NT2/D1 (cell line): ENCODE data around the gene GRB10.

Experiments used
- SUZ12 ChIP-seq: IDR thresholded peaks from 2 replicates; pipeline ENCODE4 v1.6.1; 2011; ENCODE audit not compliant: insufficient read length, insufficient read depth; ENCODE audit errors: extremely low read depth
- ZNF274 ChIP-seq: IDR thresholded peaks from 2 replicates; pipeline ENCODE4 v1.6.1; 2011; ENCODE audit warnings: mild to moderate bottlenecking, low read depth, low read length

- no peak for TF ChIP-seq ZNF274
- TF ChIP-seq SUZ12 = no peak
Observed at GRCh38 chr7:50791363-50791937, 8.8 kb upstream of the GRB10 start.
